Measurements from ENCODE around the gene PCBP4. TPM values are rescaled to one million over a fixed set of nuclear protein-coding genes. Genes with fewer than 3 reads are reported as not detected.

The PCBP4 gene
- total RNA-seq, 1 donor from 2014 or later, result 120 TPM

GRCh38 chr3:51971350-51971749 is 4.1 kb upstream of the PCBP4 start:
- H3K4me3 ChIP-seq (ENCODE audit: low read depth, low read length), result no peak overlapping the region
- no peak for DNase-seq (ENCODE audit: low read depth)
- no peak for TF ChIP-seq CTCF (conservative IDR thresholded peaks at IDR 0.05; ENCODE audit: low read depth, low read length)

- no peak for TF ChIP-seq CTCF (conservative IDR thresholded peaks at IDR 0.05; ENCODE audit: low read depth, low read length)
Observed at GRCh38 chr3:51970606-51971300, 3.5 kb upstream of the PCBP4 start.

GRCh38 chr3:51969841-51970240 is 2.6 kb upstream of the PCBP4 start:
- DNase-seq (ENCODE audit: low read depth), result no peak
- H3K4me3 ChIP-seq (ENCODE audit: low read depth, low read length), result no peak overlapping the region
- TF ChIP-seq CTCF (conservative IDR thresholded peaks at IDR 0.05; ENCODE audit: low read depth, low read length), result no peak

More at GRCh38 chr3:51970606-51971300, 3.5 kb upstream of the PCBP4 start:
- DNase-seq (ENCODE audit: low read depth), result no peak
- H3K4me3 ChIP-seq (ENCODE audit: low read depth, low read length), result no peak overlapping the region

GRCh38 chr3:51968883-51969678 is 1.8 kb upstream of the PCBP4 start:
- DNase-seq (ENCODE audit: low read depth), result no peak
- H3K4me3 ChIP-seq (ENCODE audit: low read depth, low read length), result no peak overlapping the region
- TF ChIP-seq CTCF (conservative IDR thresholded peaks at IDR 0.05; ENCODE audit: low read depth, low read length), result no peak

GRCh38 chr3:51968170-51968775 is 1.0 kb upstream of the PCBP4 start:
- DNase-seq (ENCODE audit: low read depth), result no peak
- peak overlapping the region; percentile 75 for H3K4me3 ChIP-seq (ENCODE audit: low read depth, low read length)
- TF ChIP-seq CTCF (conservative IDR thresholded peaks at IDR 0.05; ENCODE audit: low read depth, low read length), result no peak

- TF ChIP-seq CTCF (conservative IDR thresholded peaks at IDR 0.05; ENCODE audit: low read depth, low read length), result no peak
- H3K4me3 ChIP-seq (ENCODE audit: low read depth, low read length), result peak overlapping the region; percentile 75
- no peak for DNase-seq (ENCODE audit: low read depth)
Observed at GRCh38 chr3:51966922-51967383, 301 bp downstream of the PCBP4 start.

All from epithelial cell of proximal tubule (primary cell).